HG03066 (cell line): ENCODE results near the gene SMARCD2.

ENCODE experiments used
- ATAC-seq: cut with Tn5 transposase; IDR thresholded peaks from one replicate; pipeline ENCODE4 v1.9.1; 2021; ENCODE audit warnings: low read depth; ENCODE audit not compliant: unreplicated experiment

Gene SMARCD2

DNA sequence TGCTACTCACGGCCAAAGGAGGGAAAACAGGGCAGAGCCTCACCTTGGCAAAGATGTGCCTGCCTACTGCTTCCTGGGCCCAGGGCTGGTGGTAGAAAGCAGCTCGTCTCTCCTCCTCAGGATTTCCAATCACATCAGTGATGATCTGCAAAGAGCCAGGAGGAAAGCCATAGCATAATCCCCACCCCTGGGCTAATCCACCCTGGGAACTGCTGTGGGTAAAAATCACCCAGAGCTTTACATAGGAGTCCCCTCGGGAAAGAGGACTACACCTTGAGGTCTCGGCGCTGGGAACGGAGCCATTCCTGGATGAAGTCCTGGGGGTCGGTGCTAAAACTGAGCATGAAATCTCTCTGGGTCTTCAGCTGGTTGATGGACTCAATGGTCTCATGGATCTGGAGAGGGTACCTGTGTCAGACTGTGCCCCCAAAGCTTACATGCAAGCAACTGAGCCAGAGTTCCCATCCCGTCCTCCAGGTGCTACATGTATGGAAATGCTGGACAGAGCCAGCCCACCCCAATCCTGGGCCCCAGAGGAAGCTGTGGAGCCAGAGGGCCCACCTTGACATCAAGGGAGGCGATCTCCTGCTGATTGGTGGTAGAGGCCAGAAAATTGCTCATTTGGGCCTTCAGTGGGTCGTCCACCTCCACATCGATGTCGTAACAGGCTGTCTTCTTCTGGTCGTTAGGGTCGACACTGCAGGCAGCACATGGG, 9.3 kb downstream of the SMARCD2 start:
- ATAC-seq = no peak

DNA sequence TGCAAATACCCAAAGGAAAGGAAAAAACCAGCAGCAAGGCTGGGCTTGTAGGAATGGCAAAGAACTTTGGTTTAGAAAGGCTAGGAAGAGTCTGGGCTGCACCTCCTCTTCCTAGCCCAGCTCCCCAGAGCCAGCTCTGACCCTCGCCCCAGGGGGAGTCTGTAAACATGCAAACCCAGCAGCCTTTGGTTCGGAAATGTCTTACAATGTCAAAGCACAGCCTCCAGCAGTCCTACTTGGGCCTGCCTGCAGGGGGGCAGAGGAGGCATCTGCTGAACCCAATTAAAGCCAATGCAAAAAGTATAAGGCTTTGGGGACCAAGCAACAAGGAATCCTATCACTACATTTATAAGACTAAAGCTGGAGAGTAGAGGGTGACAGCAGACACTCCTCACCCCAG, 10.0 kb downstream of the SMARCD2 start:
- ATAC-seq = no peak

DNA sequence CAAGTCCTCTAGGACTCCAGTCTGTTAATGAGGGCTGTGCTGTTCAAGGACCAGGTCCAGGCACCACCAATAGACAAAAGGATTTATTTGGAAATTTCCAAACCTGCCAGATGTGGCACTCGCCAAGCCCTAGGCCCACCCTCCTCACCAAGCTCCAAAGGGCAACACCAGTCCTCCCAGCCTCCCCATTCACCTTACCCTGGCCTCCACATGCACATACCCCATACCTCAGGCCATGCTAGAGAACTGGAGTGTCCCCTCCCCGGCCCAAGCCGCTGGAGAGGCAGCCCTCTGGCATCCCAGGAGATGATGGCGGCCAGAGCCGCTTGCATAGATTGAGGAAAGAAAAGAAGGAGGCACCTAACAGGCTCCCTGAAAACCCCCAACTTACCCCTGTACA, 10.5 kb downstream of the SMARCD2 start:
- no peak for ATAC-seq

DNA sequence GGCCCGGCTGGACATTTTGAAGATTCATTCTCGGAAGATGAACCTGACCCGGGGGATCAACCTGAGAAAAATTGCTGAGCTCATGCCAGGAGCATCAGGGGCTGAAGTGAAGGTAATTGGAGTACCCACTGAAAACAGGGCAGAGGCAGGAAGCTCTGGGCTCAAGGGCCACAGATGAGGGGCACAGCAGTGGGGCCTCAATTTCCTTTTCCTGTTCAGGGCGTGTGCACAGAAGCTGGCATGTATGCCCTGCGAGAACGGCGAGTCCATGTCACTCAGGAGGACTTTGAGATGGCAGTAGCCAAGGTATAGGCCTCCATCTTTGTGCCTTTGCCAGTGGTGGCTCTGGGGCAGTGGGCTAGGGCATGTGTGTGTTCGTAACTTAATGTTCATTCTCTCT, 11.0 kb downstream of the SMARCD2 start:
- no peak for ATAC-seq

DNA sequence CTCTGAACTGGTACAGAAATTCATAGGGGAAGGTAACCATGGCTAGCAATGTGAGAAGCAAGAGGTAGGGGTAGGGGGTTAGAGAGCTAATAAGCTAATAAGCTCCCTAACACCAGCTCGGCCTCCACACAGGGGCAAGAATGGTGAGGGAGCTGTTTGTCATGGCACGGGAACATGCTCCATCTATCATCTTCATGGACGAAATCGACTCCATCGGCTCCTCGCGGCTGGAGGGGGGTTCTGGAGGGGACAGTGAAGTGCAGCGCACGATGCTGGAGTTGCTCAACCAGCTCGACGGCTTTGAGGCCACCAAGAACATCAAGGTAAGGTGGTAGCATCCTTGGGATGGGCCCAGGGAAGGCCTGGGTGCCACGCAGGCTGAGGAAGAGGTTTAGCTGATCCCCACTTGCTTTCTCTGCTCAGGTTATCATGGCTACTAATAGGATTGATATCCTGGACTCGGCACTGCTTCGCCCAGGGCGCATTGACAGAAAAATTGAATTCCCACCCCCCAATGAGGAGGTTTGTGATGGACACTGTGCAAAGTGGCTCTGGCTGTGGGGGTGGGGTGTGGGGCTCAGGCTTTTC, 11.5 kb downstream of the SMARCD2 start:
- ATAC-seq = no peak

DNA sequence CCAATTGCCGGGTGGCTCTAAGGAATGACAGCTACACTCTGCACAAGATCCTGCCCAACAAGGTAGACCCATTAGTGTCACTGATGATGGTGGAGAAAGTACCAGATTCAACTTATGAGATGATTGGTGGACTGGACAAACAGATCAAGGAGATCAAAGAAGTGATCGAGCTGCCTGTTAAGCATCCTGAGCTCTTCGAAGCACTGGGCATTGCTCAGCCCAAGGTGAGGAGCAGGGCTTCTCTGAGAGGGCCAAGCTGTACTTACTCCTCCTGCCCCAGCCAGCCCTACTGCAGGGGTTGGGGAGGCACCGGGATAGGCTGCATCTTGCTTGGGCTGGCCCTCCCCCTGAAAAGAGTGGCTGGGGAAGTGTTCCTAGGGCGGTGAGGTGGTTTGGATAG, 12.2 kb downstream of the SMARCD2 start:
- ATAC-seq = no peak

DNA sequence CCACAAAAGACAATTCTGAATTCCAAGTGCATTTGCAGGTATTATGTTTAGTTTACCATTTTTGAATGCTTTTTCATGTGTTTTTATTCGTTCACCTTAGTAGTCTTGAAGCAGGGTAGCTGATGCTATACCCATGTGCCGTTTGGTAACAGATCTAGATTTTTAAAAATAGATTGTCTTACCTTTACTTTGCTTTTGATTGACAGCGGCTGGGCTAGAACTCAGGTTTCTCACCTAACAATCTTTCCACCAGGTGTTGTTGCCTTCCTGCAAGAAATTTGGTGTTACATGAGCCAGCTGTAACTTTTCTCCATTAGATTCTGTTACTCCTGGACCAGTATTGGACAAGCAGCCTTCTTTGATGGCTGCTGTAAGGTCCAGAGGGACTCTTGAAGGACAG, 13.5 kb downstream of the SMARCD2 start:
- ATAC-seq = no peak

DNA sequence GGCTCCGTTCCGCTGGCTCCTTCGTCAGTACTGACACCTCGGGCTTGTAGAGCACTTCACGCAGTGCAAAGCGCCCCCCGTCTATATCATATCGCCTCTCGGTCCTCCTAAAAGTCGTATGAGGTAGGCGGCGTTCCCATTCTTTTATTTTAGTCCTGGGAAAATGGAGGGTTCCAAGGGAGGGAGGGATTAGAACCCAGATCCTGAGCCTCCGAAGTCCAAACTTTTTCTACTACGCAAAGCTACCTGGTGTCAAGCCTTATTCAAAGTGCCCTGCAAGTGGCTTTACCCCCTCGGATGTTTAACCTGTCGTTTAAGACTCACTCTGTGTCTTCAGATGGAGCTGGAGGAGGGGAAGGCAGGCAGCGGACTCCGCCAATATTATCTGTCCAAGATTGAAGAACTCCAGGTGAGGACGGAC, 14.7 kb downstream of the SMARCD2 start:
- no peak for ATAC-seq

DNA sequence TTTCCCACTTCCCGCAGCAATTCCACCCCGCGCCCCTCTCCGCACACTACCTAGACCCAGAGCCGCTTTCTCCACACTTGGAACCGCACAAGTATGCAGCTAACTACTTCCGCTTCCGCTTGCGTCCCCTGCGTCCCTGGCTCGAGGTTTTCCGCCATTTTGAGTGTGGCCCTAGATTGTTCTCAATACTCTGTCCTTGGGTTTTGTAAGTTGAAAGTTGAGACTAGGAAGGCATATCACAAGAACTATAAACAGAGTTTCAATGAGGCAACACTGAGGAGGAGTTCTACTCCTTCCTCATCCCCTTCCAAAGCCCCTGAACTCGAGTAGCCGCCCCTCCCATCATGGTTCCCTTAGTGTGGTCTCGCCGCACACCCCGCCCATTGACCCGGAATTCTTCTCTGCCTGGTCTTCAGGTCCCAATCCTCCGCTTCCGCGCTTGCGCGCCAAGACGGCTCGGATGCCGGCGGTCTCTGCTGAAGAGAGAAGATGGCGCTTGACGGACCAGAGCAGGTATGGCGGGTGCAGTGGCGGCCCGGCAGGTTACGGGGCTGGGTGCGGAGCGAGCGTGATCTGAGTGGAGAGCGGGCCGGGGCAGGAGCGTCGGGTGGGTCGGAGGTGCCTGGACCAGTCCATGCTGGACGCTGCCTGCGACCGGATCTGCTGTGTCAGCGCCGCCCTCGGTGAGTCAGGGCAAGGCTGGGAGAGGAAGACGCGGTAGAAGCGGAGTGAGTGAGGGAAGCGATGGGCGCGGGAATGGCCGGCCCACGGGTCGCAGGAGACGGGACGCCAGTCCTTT, 15.3 kb downstream of the SMARCD2 start, which contains the start of the genes FTSJ3 and PSMC5:
TSS of gene FTSJ3 (minus strand) at position 662 of the 799 bp plus-strand sequence. CDS start 761 bp downstream, outside the sequence.
TSS of gene PSMC5 (plus strand) at position 430 of the 799 bp plus-strand sequence. CDS start at position 490, 60 bp downstream.
- ATAC-seq = peak; percentile 87

DNA sequence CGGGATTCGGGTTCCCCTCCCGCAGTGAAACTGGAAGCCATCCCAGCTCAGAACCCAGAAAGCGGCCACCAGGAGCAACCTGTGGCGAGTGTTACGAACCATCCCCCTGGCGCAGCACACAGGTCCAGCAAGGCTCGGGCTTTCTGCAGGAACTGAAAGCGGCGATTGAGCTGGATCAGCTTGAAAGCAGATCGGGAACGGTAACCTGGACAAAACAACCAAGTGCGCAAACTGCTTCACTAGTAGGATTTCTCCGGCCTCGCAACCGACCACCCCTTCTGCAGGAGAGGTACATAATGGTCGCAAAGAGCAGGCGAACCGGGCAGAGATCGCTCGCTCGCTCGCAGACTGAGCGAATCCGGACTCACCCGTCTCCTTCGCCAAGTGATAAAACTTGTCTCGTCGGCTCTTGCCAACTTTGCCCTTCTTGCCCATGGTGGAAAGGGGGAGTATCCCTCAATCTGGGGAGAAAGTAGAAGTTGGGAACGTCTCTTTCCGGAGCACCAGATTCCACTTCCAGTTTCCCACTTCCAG, 15.9 kb downstream of the SMARCD2 start:
- peak; percentile 8 for ATAC-seq

DNA sequence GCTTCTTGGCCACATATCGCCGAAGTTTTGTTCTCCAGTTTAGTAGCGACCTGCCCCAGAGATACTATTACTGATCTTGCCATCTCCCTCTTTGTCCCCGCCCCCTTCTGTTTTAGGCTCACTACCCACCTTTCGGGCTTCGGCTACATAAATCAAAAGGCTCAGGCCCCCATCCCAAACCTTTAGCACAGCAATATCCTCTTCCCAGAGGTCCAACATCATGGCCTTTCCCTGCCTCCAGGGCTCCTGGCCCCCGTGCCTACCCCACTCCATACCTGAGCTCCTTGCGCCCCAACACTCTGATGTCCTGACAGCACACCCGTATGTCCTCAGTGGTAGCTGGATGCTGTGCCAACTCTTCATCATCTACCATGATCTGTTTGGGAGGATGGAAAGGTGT, 18.1 kb downstream of the SMARCD2 start:
- no peak for ATAC-seq

DNA sequence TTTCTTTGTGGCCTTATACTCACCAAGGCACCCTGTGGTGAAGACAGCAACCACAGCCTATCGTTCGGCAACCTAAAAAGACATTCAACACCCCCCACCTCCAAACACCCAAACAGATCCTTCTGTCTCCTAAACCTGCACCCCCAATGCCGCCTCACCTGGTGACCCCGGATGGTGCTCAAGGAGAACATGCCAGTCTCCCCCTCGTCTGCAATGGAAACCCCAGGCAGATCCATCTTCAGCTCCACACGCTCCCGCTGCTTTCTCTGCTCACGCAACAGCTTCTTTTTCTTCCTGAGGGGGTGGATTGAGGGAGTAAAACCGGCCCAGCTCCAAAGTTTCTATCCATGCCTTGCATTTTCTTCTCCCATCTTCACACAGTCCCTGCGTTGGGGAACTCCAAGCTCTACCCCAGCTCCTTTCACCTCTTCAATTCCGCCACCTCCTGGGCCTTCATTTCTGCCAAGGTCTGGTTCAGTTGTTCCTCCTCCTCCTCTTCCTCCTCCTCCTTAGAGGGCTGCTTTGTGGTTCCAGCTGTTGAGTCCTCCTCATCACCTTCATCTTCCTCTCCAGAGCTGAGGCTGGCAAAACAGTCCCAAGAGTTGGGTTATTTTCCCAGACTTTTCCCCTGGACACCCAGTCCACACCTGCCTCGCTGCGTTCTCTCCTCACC, 18.7 kb downstream of the SMARCD2 start:
- ATAC-seq = no peak

DNA sequence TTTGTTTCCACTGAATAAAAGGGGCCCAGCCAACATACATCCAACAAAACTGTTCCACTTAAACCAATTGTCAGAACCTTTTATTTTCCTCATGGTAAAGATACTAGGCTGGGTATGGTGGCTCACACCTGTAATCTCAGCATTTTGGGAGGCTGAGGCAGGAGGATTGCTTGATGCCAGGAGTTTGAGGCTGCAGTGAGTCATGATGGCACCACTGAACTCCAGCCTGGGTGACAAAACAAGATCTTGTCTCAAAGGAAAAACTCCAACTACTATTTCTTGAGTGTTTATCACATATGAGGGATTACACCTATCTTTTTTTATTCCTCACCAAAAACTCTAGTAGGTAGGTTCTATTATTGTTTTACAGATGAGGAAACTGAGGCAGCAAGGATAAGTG, 19.9 kb downstream of the SMARCD2 start:
- ATAC-seq = no peak

DNA sequence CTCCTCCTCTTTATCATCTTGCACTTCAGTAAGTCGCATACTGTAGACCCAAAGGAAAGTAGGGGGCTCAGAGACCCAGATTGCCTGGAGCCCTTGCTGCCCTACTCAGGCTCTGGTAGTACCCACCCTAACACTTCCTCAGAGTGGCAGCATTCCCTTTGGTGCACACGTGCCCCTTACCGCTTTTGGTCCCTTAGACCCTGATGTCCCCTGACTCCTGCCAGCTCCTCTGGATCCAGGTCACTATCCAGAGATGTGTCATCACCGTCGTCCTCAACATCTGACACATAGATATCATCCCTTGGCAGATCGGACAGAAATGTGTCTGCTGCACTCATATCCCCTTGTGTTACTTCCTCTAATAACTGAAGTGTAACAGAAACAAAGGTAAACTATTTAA, 20.7 kb downstream of the SMARCD2 start:
- no peak for ATAC-seq

DNA sequence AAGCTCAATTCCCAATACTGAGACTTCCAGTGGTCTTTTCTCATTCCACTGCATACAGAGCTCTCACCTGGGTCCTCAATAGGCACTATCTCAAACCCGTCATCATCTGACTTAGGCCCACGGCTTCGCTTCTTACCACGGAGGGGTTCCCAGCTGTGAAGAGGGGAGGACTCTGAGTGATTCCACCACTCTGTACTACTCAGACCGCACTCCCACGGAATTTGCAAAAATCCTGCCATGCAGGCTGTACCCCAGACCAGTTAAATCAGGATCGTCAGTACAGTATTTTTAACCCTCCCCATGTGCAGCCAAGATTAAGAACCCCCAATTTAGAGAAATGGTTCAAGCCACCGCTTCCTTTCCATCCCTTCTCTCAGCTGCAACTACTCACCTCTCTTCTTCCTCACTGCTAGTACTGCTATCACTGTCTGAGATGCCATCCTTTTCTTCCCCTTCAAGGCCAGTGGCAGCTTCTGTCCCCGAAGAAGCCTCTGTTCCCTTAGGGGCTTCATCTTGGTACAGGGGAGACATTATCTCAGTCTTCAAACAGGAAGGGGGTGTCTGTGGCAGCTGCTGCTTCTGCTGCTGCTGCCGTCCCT, 21.4 kb downstream of the SMARCD2 start:
- ATAC-seq = no peak

DNA sequence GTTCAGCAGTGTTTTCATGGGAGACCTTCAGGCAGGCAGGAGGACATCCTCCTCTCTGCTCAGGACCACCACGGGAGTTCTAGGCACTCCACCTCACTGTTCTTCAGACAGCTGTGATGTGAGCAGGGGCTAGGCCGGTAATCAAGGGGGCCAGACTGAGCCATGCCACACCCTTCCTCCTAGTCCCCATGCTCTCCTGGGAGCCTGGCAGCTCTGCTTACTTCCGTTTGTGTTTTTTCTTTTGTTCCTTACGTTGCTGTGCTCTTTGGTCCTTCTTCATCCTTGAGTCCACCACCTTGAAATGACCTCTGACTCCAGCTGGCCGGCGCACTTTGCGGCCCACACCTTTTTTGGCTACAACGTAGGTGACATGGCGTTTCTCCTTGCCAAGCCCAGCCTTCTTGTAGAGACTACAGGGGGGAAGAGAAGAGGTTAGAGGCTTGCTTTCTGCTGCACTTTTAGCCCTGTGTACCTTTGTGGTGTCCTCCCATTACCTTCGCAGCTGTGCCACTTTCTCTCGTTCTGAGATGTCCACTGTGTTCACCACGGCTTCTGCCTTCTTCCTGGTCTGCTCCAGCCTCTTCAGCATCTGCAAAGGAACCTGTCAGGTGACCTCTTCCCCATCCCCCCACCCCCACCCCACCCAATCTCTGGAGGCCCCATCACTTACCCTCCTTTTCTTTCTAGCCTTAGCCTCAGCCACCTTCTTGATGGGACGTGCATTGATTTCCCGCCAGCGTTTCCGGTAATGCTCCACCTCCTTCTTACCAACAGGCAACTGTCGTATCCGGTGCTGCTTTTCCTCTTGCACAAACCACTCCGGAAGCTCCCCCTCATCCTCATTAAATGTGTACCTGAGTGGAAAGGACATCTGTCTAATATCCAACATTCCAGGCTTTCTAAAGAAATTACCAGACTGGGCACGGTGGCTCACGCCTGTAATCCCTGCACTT, 22.6 kb downstream of the SMARCD2 start:
- no peak for ATAC-seq

DNA sequence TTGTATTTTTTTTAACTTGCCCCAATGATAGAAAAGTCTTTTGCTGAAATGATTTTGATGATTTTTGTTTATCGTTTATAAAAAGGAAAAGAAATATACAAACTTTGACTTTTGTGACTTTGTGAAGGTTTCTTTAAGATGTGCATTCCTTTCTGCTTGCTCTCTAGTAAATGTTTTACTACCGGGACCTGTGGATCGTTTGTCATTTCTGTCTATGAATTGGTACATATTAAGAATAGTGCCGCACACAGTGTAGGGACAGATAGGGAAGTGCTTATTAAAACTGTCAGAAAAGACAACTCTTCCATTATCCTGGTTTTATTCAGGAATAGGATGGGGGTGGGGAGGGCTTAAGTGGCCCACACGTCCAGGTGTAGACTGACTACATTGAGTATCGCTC, 23.4 kb downstream of the SMARCD2 start:
- ATAC-seq = no peak

DNA sequence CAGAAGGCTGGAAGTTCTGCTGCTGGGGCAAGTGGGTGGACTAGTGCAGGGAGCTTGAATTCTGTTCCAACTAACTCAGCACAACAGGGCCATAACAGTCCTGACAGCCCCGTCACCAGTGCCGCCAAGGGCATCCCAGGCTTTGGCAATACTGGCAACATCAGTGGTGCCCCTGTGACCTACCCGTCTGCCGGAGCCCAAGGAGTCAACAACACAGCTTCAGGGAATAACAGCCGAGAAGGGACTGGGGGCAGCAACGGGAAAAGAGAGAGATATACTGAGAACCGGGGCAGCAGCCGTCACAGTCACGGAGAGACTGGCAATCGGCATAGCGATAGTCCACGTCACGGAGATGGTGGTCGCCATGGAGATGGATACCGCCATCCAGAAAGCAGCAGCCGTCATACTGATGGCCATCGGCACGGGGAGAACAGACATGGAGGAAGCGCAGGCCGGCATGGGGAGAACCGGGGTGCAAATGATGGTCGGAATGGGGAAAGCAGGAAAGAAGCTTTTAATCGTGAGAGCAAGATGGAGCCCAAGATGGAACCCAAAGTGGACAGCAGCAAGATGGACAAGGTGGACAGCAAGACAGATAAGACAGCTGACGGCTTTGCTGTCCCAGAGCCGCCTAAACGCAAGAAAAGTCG, 24.6 kb downstream of the SMARCD2 start:
- ATAC-seq = no peak

DNA sequence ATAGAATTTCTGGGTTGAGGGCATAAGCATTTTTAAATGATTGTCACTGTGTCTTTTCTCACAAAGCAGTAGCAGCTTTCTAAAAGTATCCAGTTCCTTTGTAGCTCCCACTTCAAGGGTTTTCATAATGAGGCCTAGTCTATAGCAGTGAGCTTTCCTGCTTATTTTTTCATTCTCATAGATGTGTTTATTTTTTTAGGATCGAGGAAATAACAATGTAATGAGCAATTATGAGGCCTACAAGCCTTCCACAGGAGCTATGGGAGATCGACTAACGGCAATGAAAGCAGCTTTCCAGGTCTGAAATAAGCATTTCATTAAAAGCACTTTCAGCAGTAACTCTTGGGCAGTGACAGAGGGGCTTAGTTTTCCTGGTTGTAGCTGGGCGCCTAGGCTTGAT, 25.8 kb downstream of the SMARCD2 start:
- no peak for ATAC-seq
